Measurements from ENCODE around the gene POLD3.

Gene POLD3

DNA sequence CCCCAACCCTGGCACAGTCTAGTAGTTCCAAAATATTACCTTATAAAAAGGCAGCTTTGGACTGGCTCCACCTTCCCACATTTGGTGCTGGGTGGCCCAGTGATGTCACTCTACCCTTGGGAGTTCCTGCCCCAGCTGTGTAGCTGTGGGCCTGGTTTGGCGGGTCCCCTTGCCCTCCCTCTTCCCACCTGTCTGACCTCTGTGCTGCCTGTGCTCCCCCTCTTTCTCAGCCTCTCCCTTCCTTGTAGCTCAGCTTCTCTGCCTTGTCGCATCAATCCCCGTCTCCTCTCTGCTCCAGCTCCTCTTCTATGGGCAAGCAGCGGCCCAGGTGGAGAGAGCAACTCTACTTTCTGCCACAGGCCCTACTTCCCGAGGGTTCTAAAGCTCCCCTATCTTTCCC is 84.2 kb downstream of the POLD3 start:
- DNase-seq, result no peak

GRCh38 chr11:74677131-74677530 is 84.7 kb downstream of the POLD3 start:
- no peak for DNase-seq

GRCh38 chr11:74678041-74678440 is 85.7 kb downstream of the POLD3 start:
- DNase-seq, result no peak

DNA sequence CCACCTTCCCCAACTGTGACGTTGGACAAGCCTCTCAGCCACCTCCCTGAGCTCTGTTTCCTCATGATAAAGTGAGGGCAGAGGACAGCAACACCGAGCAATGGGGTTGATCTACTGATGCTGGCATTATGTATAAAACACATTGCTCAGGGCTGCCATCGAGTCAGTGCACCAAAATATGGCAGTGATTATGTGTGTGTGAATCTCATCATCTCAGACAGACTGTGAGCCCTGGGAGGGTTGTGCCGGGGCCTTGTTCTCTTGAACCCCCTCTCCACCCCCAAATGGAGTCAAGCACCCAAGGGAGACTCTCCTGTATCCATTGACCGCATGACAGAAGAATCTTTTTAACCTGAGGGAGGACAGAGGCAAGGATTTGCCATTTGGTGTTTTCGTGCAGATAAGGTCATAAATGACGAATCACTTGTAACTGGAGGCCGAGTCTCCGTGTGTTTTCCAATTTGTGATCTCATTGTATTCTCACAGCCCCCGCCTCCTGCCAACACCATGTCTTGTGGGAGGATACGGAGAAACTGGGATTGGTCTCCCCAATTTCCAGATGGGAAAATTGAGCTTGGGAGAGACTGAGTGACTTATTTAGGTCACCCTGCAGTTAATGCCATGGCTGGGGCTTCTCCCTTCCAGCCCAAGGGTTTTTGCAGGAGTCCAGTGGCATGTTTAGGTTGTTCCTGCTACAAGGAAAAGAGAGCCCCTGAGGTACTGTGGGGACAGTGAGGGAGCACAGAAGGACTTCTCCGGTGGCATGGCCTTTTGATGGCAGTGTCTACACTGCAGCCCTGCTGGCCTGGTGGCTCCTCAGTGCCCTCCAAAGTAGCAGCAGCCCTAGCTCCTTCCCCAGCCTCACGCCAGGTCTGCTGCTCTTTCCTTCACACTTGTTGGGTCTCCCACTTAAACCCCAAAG is 86.5 kb downstream of the POLD3 start:
- no peak for DNase-seq

GRCh38 chr11:74679513-74679865 is 87.1 kb downstream of the POLD3 start:
- no peak for DNase-seq

GRCh38 chr11:74680035-74680671 is 87.8 kb downstream of the POLD3 start:
- DNase-seq, result no peak

DNA sequence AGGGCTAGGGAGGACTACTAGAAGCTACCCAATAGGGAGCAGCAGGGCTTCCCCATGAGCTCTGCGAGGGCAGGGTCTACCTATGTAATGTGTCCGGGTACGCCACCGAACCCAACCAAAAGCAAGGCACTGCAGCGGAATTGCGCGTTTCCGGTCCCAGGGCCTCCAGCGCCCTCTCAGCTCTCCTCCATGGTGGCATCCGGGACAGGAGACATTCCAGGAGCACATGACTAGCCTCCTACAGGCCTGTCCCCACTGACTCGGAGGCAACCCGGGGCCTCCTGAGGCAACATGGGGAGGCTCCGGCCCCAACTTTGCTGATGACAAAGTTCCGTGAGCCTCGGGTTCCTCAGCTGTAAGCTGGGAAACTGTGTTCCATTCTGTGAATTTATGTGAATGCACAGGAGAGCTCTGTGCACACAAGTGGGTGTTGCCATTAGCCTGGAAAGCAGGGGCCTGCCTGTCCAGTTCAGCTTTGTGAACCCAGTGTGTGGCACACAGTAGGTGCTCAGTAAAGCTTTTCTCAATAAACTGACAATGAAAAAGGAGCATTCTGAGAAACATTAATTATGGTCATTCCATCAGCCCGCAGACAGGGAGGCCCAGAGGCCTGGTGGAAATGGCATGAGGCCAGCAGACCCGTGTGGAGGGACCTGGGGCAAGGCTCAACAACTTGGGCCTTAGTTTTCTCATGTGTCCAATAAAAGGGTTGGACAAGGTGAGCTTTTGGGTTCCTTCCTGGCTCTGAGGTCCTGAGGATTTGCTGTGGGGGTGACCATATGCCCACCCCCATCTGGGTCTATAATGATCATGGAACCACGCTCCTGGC is 88.5 kb downstream of the POLD3 start:
- no peak for DNase-seq

GRCh38 chr11:74681686-74682651 is 89.6 kb downstream of the POLD3 start:
- no peak for DNase-seq

DNA sequence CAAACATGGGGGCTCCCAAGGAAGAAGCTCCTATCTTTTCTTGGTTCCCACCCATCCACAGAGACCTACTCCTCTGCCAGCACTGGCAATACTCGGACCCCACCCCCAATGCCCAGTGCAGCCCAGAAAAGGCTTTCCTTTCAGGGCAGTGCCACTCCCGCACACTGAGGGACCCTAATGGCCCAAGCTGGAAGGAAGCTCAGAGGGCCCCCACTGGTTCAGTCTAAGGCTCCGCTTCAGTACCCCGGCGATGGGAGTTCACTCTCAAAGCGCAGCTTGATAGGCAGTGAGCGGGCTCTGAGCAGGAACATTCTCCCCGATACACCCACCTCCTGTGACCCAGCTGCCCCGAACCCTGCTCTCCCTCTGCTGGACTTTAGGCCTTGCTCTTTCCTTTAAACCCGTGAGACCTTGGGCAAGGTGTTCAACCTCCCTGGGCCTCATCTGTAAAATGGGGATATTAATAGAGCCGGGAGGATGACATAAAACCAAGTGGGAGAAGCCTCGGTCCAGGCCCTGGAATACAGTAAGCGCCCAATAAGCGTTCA is 90.4 kb downstream of the POLD3 start:
- DNase-seq, result no peak

DNA sequence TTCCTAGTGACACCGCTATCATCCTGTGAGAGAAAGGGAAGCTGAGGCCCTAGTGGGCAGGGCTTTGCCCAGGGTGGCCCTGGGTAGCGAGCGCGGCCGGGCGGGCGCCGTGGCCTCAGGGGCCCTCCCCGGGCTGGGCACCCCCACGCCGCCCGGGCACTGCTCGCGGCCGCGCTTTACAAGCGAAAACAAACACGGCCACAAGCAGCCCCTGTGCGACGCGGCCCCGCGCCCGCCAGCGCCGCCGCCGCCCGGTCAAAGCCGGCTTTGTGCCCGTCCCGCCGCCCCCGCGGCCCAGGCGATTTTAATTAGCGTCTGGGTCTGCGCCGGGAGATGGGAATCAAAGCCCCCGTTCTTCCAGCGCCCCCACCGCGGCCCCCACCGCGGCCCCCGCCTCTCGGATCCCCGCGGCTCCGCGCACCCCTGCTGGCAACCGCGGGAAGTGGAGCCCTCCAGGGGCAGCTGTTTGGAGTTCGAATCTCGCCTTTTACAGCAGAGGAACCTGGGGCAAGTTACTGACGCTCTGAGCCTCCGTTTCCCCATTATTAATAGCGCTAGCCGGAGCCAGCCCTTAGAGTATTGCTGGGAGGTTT is 91.0 kb downstream of the POLD3 start:
- DNase-seq, result no peak

- DNase-seq, result no peak
Observed at GRCh38 chr11:74683941-74684481, 91.6 kb downstream of the POLD3 start.

DNA sequence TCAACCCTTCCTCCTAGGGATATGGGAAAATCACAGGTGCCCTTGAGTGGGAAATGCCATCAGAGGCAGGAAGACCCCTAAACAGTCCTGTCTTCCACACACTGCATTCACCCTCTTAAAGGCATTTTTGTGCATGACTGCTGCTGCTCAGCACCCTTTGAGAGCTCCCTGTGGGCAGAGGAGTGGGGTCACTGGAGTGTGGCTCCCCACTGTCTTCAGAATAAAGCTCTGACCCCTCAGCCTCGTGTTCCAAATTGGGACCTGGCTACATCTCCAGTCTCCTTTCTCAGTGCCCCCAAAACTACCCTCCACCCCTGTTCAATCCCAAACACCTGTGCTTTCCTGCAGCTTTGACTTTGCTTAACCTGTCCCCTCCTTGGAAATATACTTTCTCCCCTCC is 92.3 kb downstream of the POLD3 start:
- no peak for DNase-seq

DNA sequence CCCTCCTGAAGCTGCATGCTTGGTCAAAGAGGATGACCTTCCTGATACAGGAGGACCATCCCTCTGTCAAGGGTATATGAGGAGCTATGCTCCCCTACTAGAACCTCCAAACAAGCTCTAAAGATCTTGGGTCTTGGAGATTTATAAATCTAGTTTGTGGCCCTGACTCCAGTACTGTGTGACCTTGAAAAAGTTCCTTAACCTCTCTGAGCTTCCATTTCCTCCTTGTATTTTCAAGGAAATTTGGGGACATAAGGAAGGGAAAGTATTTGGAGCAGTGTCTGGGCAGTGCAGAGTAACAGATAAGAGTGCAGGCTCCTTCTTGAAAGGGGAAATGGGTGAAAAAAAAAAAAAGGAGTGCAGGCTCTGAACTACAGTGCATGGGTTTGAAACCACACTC is 93.0 kb downstream of the POLD3 start:
- no peak for DNase-seq

- no peak for DNase-seq
Observed at GRCh38 chr11:74685905-74686304, 93.5 kb downstream of the POLD3 start.

DNA sequence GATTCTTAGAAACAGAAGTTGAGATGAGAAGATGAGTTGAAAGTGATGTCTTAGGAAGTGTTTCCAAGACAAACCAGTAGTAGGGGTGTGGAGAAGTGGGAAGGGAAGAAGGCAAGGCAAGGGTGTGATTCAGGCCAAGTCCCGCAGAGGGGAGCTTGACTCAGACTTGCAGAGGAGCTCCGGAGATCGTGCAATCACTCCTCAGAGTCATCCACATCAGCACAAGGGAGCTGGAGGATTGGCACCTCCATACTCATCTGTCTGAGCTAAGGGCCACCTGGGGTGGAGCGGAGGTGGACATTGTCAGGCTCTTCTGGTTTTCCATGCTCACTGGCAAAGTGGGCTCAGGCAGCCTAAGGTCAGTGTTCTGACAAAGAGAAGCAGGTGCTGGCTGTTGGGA is 94.4 kb downstream of the POLD3 start:
- no peak for DNase-seq

DNA sequence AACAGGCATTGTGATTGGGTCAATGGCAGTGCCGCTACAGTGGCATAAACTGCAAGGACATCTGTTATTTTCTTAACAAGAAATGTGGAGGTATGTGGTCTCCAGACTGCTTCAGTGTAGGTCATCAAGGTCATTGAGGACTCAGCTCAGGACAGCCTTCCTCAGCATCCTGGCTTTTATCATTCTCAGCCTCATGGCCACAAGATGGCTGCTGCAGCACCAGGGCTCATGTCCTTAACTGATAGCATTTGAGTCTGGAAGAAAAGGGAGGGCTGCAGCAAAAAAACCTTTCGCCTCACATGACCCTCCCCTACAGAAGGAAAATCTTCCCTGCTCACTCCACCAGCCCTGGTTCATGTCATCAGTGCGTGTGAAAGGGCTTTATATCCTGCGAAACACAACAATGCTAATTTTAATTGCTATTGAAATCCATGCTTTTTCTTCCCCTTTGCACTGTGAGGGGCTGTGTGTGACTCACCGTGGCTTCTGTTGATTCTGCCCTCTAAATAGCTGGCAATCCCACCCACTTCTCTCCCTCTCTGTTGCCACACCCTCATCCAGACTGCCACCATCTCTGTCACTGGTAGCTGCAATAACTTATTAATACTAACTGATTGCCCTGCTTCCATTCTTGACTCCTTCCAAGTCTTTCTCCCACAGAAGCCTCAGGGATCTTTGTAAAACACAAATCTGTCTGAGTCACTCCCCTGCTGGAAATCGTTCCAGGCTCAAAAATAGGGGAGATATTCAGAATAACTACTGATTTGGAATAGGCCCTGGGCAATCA is 95.0 kb downstream of the POLD3 start:
- no peak for DNase-seq

- no peak for DNase-seq
Observed at GRCh38 chr11:74689666-74690065, 97.3 kb downstream of the POLD3 start.

GRCh38 chr11:74691755-74692154 is 99.4 kb downstream of the POLD3 start:
- no peak for DNase-seq

Data from stimulated activated CD4-positive, alpha-beta T cell treated with anti-CD3 and anti-CD28 coated beads, Interleukin-4, amount 100 ng/mL, for 24 hours (primary cell).